ENCODE measurements around the gene NDUFB10. TPM values are rescaled to one million over a fixed set of nuclear protein-coding genes. Genes with fewer than 3 reads are reported as not detected.

The NDUFB10 gene
- polyA plus RNA-seq, 1 of the 3 experiments (the other 2 are of a cell fraction) = 468 TPM

DNA sequence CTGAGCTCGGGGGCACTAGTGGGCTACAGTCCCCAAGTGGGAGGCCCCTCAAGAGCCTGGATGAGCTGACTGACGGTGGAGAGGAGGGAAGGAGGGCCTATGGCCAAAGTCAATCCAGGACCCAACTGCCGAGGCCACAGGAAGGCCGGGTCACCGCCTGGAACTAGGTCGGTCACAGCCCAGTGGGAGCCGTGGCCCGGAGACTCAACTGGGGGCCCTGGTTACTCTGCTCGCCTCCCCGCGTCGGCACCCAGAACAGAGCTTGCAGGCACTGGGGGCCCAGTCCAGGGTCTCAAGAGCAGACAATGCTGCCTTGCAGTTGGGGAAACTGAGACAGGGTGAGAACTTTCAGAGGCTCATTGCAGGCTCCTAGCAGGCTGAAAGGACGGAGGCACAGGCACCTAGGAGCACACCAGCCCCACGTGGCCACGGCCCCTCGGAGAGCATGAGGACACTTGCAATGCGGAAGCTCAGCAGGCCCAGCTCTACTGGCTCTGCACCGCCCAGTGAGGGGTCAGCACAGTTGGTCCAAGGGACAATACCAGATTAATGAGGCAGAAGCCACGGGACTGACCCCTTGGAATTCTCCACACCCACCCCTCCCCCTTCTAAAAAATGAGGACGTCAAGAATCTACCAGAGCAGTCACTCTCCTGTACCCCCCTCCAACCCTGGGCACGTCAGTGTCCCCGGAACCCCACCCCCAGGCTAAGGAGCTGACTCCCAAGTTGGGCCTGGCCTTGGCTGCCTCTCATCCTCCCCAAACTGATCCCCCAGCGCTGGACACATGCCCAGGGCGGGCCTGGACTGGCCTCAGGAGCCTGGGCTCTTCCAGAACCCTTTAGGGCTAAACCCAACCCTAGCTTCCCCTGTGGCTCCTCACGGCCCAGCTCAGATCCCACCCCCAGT, 43.4 kb upstream of the NDUFB10 start:
- H3K9me3 ChIP-seq = no peaks in the 10 kb centered on the region
- no peak overlapping the region for H3K9ac ChIP-seq
- H2AFZ ChIP-seq (ENCODE audit: low read depth) = no peak overlapping the region
- TF ChIP-seq NRF1 (IDR thresholded peaks at IDR 0.05; ENCODE audit: low read depth, low read length) (no peak), RFX5 (IDR thresholded peaks at IDR 0.05; ENCODE audit: low read length) (no peak), SIN3A (IDR thresholded peaks at IDR 0.05; ENCODE audit: borderline replicate concordance, low read depth, low read length) (no peak), FOXJ3 (CRISPR knock-in tag; IDR thresholded peaks at IDR 0.05) (no peak), TCF12 (IDR thresholded peaks at IDR 0.05) (no peak), RCOR1 (IDR thresholded peaks at IDR 0.05; ENCODE audit: low read length) (no peak), ELF1 (IDR thresholded peaks at IDR 0.05) (no peak), TAF1 (IDR thresholded peaks at IDR 0.05; ENCODE audit: borderline replicate concordance, low read depth, low read length) (no peak), EZH2phosphoT487 (IDR thresholded peaks at IDR 0.05; ENCODE audit: borderline replicate concordance, low read depth) (no peak), FOXM1 (IDR thresholded peaks at IDR 0.05; ENCODE audit: low read depth) (no peak), POLR2AphosphoS5 (IDR thresholded peaks at IDR 0.05; ENCODE audit: low read depth, low read length) (no peak), JUND (IDR thresholded peaks at IDR 0.05) (no peak)
- TF ChIP-seq, protein P1, sequence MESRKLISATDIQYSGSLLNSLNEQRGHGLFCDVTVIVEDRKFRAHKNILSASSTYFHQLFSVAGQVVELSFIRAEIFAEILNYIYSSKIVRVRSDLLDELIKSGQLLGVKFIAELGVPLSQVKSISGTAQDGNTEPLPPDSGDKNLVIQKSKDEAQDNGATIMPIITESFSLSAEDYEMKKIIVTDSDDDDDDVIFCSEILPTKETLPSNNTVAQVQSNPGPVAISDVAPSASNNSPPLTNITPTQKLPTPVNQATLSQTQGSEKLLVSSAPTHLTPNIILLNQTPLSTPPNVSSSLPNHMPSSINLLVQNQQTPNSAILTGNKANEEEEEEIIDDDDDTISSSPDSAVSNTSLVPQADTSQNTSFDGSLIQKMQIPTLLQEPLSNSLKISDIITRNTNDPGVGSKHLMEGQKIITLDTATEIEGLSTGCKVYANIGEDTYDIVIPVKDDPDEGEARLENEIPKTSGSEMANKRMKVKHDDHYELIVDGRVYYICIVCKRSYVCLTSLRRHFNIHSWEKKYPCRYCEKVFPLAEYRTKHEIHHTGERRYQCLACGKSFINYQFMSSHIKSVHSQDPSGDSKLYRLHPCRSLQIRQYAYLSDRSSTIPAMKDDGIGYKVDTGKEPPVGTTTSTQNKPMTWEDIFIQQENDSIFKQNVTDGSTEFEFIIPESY (IDR thresholded peaks at IDR 0.05; ENCODE audit: borderline replicate concordance, low read depth) = no peak
- TF ChIP-seq, protein P2, sequence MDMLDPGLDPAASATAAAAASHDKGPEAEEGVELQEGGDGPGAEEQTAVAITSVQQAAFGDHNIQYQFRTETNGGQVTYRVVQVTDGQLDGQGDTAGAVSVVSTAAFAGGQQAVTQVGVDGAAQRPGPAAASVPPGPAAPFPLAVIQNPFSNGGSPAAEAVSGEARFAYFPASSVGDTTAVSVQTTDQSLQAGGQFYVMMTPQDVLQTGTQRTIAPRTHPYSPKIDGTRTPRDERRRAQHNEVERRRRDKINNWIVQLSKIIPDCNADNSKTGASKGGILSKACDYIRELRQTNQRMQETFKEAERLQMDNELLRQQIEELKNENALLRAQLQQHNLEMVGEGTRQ (IDR thresholded peaks at IDR 0.05; ENCODE audit: borderline replicate concordance, low read depth, low read length) = no peak
- TF ChIP-seq, protein P3, sequence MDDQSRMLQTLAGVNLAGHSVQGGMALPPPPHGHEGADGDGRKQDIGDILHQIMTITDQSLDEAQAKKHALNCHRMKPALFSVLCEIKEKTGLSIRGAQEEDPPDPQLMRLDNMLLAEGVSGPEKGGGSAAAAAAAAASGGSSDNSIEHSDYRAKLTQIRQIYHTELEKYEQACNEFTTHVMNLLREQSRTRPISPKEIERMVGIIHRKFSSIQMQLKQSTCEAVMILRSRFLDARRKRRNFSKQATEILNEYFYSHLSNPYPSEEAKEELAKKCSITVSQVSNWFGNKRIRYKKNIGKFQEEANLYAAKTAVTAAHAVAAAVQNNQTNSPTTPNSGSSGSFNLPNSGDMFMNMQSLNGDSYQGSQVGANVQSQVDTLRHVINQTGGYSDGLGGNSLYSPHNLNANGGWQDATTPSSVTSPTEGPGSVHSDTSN (IDR thresholded peaks at IDR 0.05) = no peak
- TF ChIP-seq, protein P4, sequence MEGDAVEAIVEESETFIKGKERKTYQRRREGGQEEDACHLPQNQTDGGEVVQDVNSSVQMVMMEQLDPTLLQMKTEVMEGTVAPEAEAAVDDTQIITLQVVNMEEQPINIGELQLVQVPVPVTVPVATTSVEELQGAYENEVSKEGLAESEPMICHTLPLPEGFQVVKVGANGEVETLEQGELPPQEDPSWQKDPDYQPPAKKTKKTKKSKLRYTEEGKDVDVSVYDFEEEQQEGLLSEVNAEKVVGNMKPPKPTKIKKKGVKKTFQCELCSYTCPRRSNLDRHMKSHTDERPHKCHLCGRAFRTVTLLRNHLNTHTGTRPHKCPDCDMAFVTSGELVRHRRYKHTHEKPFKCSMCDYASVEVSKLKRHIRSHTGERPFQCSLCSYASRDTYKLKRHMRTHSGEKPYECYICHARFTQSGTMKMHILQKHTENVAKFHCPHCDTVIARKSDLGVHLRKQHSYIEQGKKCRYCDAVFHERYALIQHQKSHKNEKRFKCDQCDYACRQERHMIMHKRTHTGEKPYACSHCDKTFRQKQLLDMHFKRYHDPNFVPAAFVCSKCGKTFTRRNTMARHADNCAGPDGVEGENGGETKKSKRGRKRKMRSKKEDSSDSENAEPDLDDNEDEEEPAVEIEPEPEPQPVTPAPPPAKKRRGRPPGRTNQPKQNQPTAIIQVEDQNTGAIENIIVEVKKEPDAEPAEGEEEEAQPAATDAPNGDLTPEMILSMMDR (IDR thresholded peaks at IDR 0.05) = no peak
- TF ChIP-seq, protein P5, sequence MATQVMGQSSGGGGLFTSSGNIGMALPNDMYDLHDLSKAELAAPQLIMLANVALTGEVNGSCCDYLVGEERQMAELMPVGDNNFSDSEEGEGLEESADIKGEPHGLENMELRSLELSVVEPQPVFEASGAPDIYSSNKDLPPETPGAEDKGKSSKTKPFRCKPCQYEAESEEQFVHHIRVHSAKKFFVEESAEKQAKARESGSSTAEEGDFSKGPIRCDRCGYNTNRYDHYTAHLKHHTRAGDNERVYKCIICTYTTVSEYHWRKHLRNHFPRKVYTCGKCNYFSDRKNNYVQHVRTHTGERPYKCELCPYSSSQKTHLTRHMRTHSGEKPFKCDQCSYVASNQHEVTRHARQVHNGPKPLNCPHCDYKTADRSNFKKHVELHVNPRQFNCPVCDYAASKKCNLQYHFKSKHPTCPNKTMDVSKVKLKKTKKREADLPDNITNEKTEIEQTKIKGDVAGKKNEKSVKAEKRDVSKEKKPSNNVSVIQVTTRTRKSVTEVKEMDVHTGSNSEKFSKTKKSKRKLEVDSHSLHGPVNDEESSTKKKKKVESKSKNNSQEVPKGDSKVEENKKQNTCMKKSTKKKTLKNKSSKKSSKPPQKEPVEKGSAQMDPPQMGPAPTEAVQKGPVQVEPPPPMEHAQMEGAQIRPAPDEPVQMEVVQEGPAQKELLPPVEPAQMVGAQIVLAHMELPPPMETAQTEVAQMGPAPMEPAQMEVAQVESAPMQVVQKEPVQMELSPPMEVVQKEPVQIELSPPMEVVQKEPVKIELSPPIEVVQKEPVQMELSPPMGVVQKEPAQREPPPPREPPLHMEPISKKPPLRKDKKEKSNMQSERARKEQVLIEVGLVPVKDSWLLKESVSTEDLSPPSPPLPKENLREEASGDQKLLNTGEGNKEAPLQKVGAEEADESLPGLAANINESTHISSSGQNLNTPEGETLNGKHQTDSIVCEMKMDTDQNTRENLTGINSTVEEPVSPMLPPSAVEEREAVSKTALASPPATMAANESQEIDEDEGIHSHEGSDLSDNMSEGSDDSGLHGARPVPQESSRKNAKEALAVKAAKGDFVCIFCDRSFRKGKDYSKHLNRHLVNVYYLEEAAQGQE (IDR thresholded peaks at IDR 0.05; ENCODE audit: low read depth, low read length) = no peak
- TF ChIP-seq, protein P6, sequence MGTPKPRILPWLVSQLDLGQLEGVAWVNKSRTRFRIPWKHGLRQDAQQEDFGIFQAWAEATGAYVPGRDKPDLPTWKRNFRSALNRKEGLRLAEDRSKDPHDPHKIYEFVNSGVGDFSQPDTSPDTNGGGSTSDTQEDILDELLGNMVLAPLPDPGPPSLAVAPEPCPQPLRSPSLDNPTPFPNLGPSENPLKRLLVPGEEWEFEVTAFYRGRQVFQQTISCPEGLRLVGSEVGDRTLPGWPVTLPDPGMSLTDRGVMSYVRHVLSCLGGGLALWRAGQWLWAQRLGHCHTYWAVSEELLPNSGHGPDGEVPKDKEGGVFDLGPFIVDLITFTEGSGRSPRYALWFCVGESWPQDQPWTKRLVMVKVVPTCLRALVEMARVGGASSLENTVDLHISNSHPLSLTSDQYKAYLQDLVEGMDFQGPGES (IDR thresholded peaks at IDR 0.05; ENCODE audit: low read depth, low read length) = no peak
- H3F3A ChIP-seq (replicated peaks; ENCODE audit: insufficient read depth) = no peaks in the 10 kb centered on the region
- no peaks in the 10 kb centered on the region for H3K36me3 ChIP-seq (replicated peaks in 1 of 2; ENCODE audit: control insufficient read depth in 1 of 2, insufficient read depth in 2 of 2, low read length in 1 of 2)
- no peaks in the 10 kb centered on the region for H3K79me2 ChIP-seq (ENCODE audit: insufficient read depth)
- H3K4me1 ChIP-seq (ENCODE audit: control insufficient read depth in 1 of 2, insufficient read depth in 2 of 2, low read depth in 1 of 2, low read length in 1 of 2) = peaks cover 0 to 13% of the 10 kb centered on the region in 2 experiments; a peak in 1 of 4 replicates
- H3K27ac ChIP-seq (ENCODE audit: low read depth in 2 of 2, low read length in 1 of 2) = no peak overlapping the region
- ChIA-PET CTCF (interaction anchor here (1.0 to 5.2 kb wide), 3 partner anchors 13 to 53 kb away, joined by 3 to 38 read pairs (median 3); no protein-coding TSS in a partner anchor), POLR2A (interaction anchor here (1.0 kb wide), 1 partner anchor 49 kb away, joined by 4 read pairs; the partner anchor contains the start of gene RPS2)
- no peaks in the 10 kb centered on the region for H3K9me2 ChIP-seq
- no peak overlapping the region for H3K4me3 ChIP-seq (ENCODE audit: low read depth in 2 of 2, low read length in 1 of 2)
- no peaks in the 10 kb centered on the region for H4K20me1 ChIP-seq (ENCODE audit: insufficient read depth)
- no peak overlapping the region for H3K4me2 ChIP-seq
- no peak for DNase-seq
- WGBS (ENCODE audit: low lambda C conversion rate) = 84% methylated on average over 12 of the region's 25 CpGs
- H3K27me3 ChIP-seq (ENCODE audit: insufficient read depth) = peaks cover 45% of the 10 kb centered on the region
